T-cell (primary cell): ENCODE data around the gene EVPL. TPM values are rescaled to one million over a fixed set of nuclear protein-coding genes. Genes with fewer than 3 reads are reported as not detected.

ENCODE experiments used
- ATAC-seq, 4 experiments: fragments of 200-7000 bp in 3 of 4; fragments of 150-1000 bp in 1 of 4; cut with Tn5 transposase; replicated peaks in 1 of 4; 1 replicate in 3 of 4; 2 replicates in 1 of 4; pipeline ENCODE4 v1.10.0; 2021; ENCODE audit warnings: moderate library complexity in 3 of 4, mild to moderate bottlenecking in 2 of 4, moderate number of reproducible peaks in 1 of 4
- CTCF ChIA-PET, 2 donors: fragments of 300-600 bp; sonication (Branson Sonifier 250); formaldehyde crosslinking; loops; one replicate each; lab custom pipeline; 2022; ENCODE audit warnings: antibody characterized with exemption in 2 of 2; lab: Charles Lee
- POLR2A ChIA-PET, 2 donors: fragments of 300-600 bp; sonication (Branson Sonifier 250); formaldehyde crosslinking; loops; one replicate each; lab custom pipeline; 2022; ENCODE audit warnings: antibody characterized with exemption in 2 of 2; lab: Charles Lee
- DNase-seq, 35 experiments: peaks; one replicate each; pipeline versions ENCODE4 v3.0.0 to v3.0.0-alpha.2; 2013 to 2023
- H3K27ac ChIP-seq: one replicate; pipeline ENCODE4 v1.5.1; 2013; ENCODE audit warnings: low read length
- H3K27me3 ChIP-seq, 2 experiments: replicated peaks in 1 of 2; 1 replicate in 1 of 2; 2 replicates in 1 of 2; pipeline versions ENCODE4 v1.6.1 to v1.7.0; 2013; ENCODE audit warnings: low read length in 1 of 2, mixed read lengths in 1 of 2; ENCODE audit not compliant: control insufficient read depth in 2 of 2, insufficient read depth in 2 of 2; ENCODE audit errors: extremely low read depth in 1 of 2
- H3K36me3 ChIP-seq, 2 donors: 1 replicate in 1 of 2; 2 replicates in 1 of 2; pipeline versions ENCODE4 v1.6.1 to v1.7.0; 2013; ENCODE audit warnings: low read length in 1 of 2; ENCODE audit not compliant: control insufficient read depth in 2 of 2, insufficient read depth in 1 of 2; ENCODE audit errors: extremely low read depth in 1 of 2
- H3K4me1 ChIP-seq, 2 experiments: 1 replicate in 1 of 2; 2 replicates in 1 of 2; pipeline versions ENCODE4 v1.6.1 to v1.7.0; 2013; ENCODE audit warnings: low read length in 2 of 2, mixed read lengths in 1 of 2; ENCODE audit not compliant: insufficient read depth in 2 of 2, control insufficient read depth in 1 of 2; ENCODE audit errors: extremely low read depth in 1 of 2
- H3K4me3 ChIP-seq, 2 donors: 1 replicate in 1 of 2; 2 replicates in 1 of 2; pipeline versions ENCODE4 v1.5.1 to v1.7.0; 2013; ENCODE audit warnings: mild to moderate bottlenecking in 2 of 2, low read length in 1 of 2, moderate library complexity in 1 of 2; ENCODE audit not compliant: control insufficient read depth in 1 of 2; ENCODE audit errors: extremely low read depth in 1 of 2
- H3K9me3 ChIP-seq: 2 replicates; pipeline ENCODE4 v1.7.0; 2013
- H3K27ac Mint-ChIP-seq, 2 donors: one replicate each; pipeline ENCODE4 v1.8.0; 2020 to 2021; ENCODE audit warnings: mild to moderate bottlenecking in 2 of 2, mixed read lengths in 2 of 2
- H3K27me3 Mint-ChIP-seq, 2 donors: one replicate each; pipeline ENCODE4 v1.8.0; 2021 to 2022; ENCODE audit warnings: mixed read lengths in 2 of 2
- H3K36me3 Mint-ChIP-seq: one replicate; pipeline ENCODE4 v1.8.0; 2021; ENCODE audit warnings: mixed read lengths
- H3K4me1 Mint-ChIP-seq, 3 donors: one replicate each; pipeline ENCODE4 v1.8.0; 2020 to 2022; ENCODE audit warnings: mixed read lengths in 3 of 3, mild to moderate bottlenecking in 1 of 3
- H3K4me3 Mint-ChIP-seq, 3 donors: one replicate each; pipeline ENCODE4 v1.8.0; 2020 to 2022; ENCODE audit warnings: mild to moderate bottlenecking in 3 of 3, mixed read lengths in 3 of 3, moderate library complexity in 3 of 3
- H3K9me3 Mint-ChIP-seq, 3 donors: one replicate each; pipeline ENCODE4 v1.8.0; 2020 to 2022; ENCODE audit warnings: mixed read lengths in 3 of 3
- WGBS: methylation state at CpG from one replicate; pipeline ENCODE4 v1.1.5; 2013; ENCODE audit warnings: missing lambda C conversion rate; ENCODE audit not compliant: insufficient coverage; 5-methylcytosine and 5-hydroxymethylcytosine counted together
- total RNA-seq, 35 experiments: library from RNA in 6 of 35; stranded (reverse) in 6 of 35; fragments of 120-200 nt in 1 of 35; gene quantifications; one replicate each; pipeline versions ENCODE4 v1.2.1 to v1.2.4 and lab custom pipeline; 2013 to 2026

Gene EVPL
- total RNA-seq, 5 donors from 2014 or later (not counting 1 experiment from before 2014, with no cell fraction given): 0.58 to 1.0 (median 0.72) TPM

- Mint-ChIP-seq H3K36me3 (no peaks in the 10 kb centered on the region), H3K9me3 (no peaks in the 10 kb centered on the region), H3K27me3 (no peaks in the 10 kb centered on the region), H3K4me1 (peaks cover 13 to 16% (median 14%) of the 10 kb centered on the region in 3 donors), H3K4me3 (no peak overlapping the region), H3K27ac (no peak overlapping the region)
- ChIA-PET POLR2A (interaction anchor here in 1 of 2 donors (0.7 kb wide), 1 partner anchor 265 kb away, joined by 4 read pairs; no protein-coding TSS in a partner anchor), CTCF (interaction anchor here (0.6 to 1.3 kb wide), 3 partner anchors 16 to 161 kb away, joined by 4 to 5 read pairs (median 4); no protein-coding TSS in a partner anchor)
- no peak overlapping the region for H3K4me3 ChIP-seq
- DNase-seq (no peak), ATAC-seq (no peak)
- no peaks in the 10 kb centered on the region for H3K27me3 ChIP-seq
- WGBS: 98% methylated on average over 6 of the region's 9 CpGs
- H3K27ac ChIP-seq: no peak overlapping the region
- H3K36me3 ChIP-seq: peaks cover 0 to 1% of the 10 kb centered on the region in 2 donors
- H3K4me1 ChIP-seq: peaks cover 6 to 15% of the 10 kb centered on the region in 2 experiments
- no peaks in the 10 kb centered on the region for H3K9me3 ChIP-seq
Measured at GRCh38 chr17:75998327-75998795, 28.7 kb downstream of the EVPL start.

- CTCF ChIA-PET: interaction anchor here (0.5 to 0.9 kb wide), 3 partner anchors 9 to 356 kb away, joined by 3 read pairs; no protein-coding TSS in a partner anchor
- peak overlapping the region in 2 of 3 donors; percentile 15 to 57 for H3K4me3 Mint-ChIP-seq
Measured at GRCh38 chr17:75996665-75997590, 30.2 kb downstream of the EVPL start.

GRCh38 chr17:75995385-75995925 is 31.7 kb downstream of the EVPL start:
- Mint-ChIP-seq H3K9me3 (no peaks in the 10 kb centered on the region), H3K27ac (no peak overlapping the region)

More at GRCh38 chr17:75996665-75997590, 30.2 kb downstream of the EVPL start:
- no peaks in the 10 kb centered on the region for H3K27me3 ChIP-seq
- H3K4me3 ChIP-seq: no peak overlapping the region
- no peaks in the 10 kb centered on the region for H3K9me3 Mint-ChIP-seq
- H3K27me3 Mint-ChIP-seq: no peaks in the 10 kb centered on the region
- peak in 22 of 35 experiments; percentile 16 to 65 (median 23) for DNase-seq
- peaks cover 3% of the 10 kb centered on the region for H3K36me3 Mint-ChIP-seq
- H3K27ac Mint-ChIP-seq: peak overlapping the region; percentile 82 to 83
- peaks cover 13 to 16% (median 14%) of the 10 kb centered on the region in 3 donors for H3K4me1 Mint-ChIP-seq
- peak overlapping the region; percentile 34 for H3K27ac ChIP-seq
- H3K4me1 ChIP-seq: peaks cover 6 to 15% of the 10 kb centered on the region in 2 experiments
- peak; percentile 35 to 86 (median 50) for ATAC-seq
- 24% methylated on average over 17 of the region's 18 CpGs for WGBS
- POLR2A ChIA-PET: interaction anchor here (0.5 to 0.7 kb wide), 2 partner anchors 15 to 130 kb away, joined by 6 to 12 read pairs; no protein-coding TSS in a partner anchor
- no peaks in the 10 kb centered on the region for H3K9me3 ChIP-seq
- peaks cover 0 to 3% of the 10 kb centered on the region in 2 donors for H3K36me3 ChIP-seq

GRCh38 chr17:75994802-75995370 is 32.2 kb downstream of the EVPL start:
- no peaks in the 10 kb centered on the region for H3K9me3 Mint-ChIP-seq
- H3K36me3 Mint-ChIP-seq: peaks cover 7% of the 10 kb centered on the region
- no peak overlapping the region for H3K4me3 Mint-ChIP-seq
- Histone ChIP-seq H3K27ac (no peak overlapping the region), H3K27me3 (no peaks in the 10 kb centered on the region), H3K36me3 (peaks cover 0 to 6% of the 10 kb centered on the region in 2 donors), H3K4me3 (no peak overlapping the region), H3K9me3 (no peaks in the 10 kb centered on the region), H3K4me1 (peaks cover 6 to 15% of the 10 kb centered on the region in 2 experiments)
- no peak for DNase-seq
- H3K4me1 Mint-ChIP-seq: peaks cover 13 to 16% (median 14%) of the 10 kb centered on the region in 3 donors
- no peak overlapping the region for H3K27ac Mint-ChIP-seq
- no peak for ATAC-seq
- WGBS: 100% methylated on average over 4 of the region's 5 CpGs
- POLR2A ChIA-PET: interaction anchor here in 1 of 2 donors (0.5 kb wide), 1 partner anchor 600 kb away, joined by 4 read pairs; no protein-coding TSS in a partner anchor
- CTCF ChIA-PET: interaction anchor here in 1 of 2 donors (0.6 kb wide), 1 partner anchor 65 kb away, joined by 3 read pairs; no protein-coding TSS in a partner anchor
- no peaks in the 10 kb centered on the region for H3K27me3 Mint-ChIP-seq

More at GRCh38 chr17:75995385-75995925, 31.7 kb downstream of the EVPL start:
- CTCF ChIA-PET: interaction anchor here in 1 of 2 donors (0.6 kb wide), 1 partner anchor 65 kb away, joined by 3 read pairs; no protein-coding TSS in a partner anchor
- Mint-ChIP-seq H3K4me1 (peaks cover 13 to 16% (median 14%) of the 10 kb centered on the region in 3 donors), H3K27me3 (no peaks in the 10 kb centered on the region), H3K36me3 (peaks cover 7% of the 10 kb centered on the region), H3K4me3 (no peak overlapping the region)
- peaks cover 0 to 6% of the 10 kb centered on the region in 2 donors for H3K36me3 ChIP-seq
- POLR2A ChIA-PET: interaction anchor here (0.5 kb wide), 2 partner anchors 132 to 600 kb away, joined by 4 to 6 read pairs; no protein-coding TSS in a partner anchor
- ATAC-seq: no peak
- H3K27me3 ChIP-seq: no peaks in the 10 kb centered on the region
- no peaks in the 10 kb centered on the region for H3K9me3 ChIP-seq
- peaks cover 6 to 15% of the 10 kb centered on the region in 2 experiments for H3K4me1 ChIP-seq
- no peak overlapping the region for H3K27ac ChIP-seq
- WGBS: 97% methylated on average over 6 of the region's 7 CpGs
- no peak for DNase-seq
- H3K4me3 ChIP-seq: no peak overlapping the region

GRCh38 chr17:75991396-75991795 is 35.7 kb downstream of the EVPL start:
- no peak overlapping the region for H3K4me3 ChIP-seq
- Mint-ChIP-seq H3K27me3 (no peaks in the 10 kb centered on the region), H3K4me3 (no peak overlapping the region), H3K36me3 (peaks cover 12% of the 10 kb centered on the region), H3K4me1 (peaks cover 0 to 2% (median under 1%) of the 10 kb centered on the region in 3 donors), H3K27ac (no peak overlapping the region), H3K9me3 (no peaks in the 10 kb centered on the region)
- ChIA-PET POLR2A (no interaction called here), CTCF (interaction anchor here (0.5 to 0.7 kb wide), 5 partner anchors 11 to 810 kb away, joined by 3 to 4 read pairs (median 3); no protein-coding TSS in a partner anchor)
- H3K27ac ChIP-seq: no peak overlapping the region
- no peaks in the 10 kb centered on the region for H3K27me3 ChIP-seq
- ATAC-seq (no peak), DNase-seq (no peak)
- 88% methylated on average over 7 of the region's 9 CpGs for WGBS
- H3K9me3 ChIP-seq: no peaks in the 10 kb centered on the region
- H3K4me1 ChIP-seq: peaks cover 0 to 3% of the 10 kb centered on the region in 2 experiments
- H3K36me3 ChIP-seq: peaks cover 0 to 6% of the 10 kb centered on the region in 2 donors
